ENCODE measurements around the gene MBOAT7.
"Not testable (repeated sequence)": the region's sequence is repeated elsewhere in the genome, so short reads cannot be mapped to it uniquely, and the experiment has no call there.

Gene MBOAT7, protein sequence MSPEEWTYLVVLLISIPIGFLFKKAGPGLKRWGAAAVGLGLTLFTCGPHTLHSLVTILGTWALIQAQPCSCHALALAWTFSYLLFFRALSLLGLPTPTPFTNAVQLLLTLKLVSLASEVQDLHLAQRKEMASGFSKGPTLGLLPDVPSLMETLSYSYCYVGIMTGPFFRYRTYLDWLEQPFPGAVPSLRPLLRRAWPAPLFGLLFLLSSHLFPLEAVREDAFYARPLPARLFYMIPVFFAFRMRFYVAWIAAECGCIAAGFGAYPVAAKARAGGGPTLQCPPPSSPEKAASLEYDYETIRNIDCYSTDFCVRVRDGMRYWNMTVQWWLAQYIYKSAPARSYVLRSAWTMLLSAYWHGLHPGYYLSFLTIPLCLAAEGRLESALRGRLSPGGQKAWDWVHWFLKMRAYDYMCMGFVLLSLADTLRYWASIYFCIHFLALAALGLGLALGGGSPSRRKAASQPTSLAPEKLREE

GRCh38 chr19:54189145-54189734, at the start of gene MBOAT7:
TSS of gene MBOAT7 (minus strand) at chr19:54189580. CDS start at chr19:54188508, 1,072 bp downstream.
- DNase-seq (ENCODE audit: low read depth in 2 of 2): no peak

- DNase-seq (ENCODE audit: low read depth in 2 of 2): no peak
These were observed 44.6 kb upstream of the MBOAT7 start for GRCh38 chr19:54233941-54234340.

DNA sequence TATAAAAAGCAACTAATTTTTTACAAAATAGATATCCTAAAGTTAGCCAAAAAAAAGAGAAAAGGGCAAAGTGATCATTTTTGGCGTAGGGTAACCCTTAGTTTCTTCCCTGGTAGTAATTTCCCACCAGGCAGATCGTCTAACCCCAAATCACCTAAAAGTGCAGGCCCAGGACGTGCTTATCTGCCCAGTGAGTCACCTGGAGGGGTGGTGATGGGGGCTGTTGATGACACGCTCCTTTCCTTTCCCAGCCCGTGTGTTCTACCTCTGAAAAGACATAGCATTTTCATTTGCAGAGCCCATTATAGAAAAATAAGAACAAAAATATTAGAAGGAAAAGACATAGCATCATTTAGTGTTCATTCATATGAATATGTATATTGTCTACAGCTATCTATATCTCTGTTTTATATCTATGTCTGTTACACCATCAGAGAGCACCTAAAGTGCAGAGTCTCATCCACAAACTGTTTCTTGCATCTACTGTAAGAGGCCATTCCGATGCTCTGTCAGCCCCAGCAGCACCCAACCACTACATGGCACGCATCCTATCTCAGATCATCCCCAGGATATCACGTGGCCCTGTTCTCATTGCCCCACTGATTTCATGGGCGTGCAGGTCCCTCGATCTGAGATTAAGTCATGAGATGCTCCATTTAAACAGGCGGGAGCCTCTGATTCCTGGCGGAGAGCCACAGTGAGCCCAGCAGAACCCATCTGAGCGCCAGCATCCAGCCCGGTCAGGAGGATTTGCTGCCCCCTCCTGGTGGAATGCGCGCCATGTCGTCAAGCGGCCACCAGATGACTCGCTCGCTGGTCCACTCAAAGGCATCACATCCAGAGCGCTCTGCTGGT, 41.9 kb upstream of the MBOAT7 start:
- DNase-seq (ENCODE audit: low read depth in 2 of 2): peak; percentile 67 to 73

DNA sequence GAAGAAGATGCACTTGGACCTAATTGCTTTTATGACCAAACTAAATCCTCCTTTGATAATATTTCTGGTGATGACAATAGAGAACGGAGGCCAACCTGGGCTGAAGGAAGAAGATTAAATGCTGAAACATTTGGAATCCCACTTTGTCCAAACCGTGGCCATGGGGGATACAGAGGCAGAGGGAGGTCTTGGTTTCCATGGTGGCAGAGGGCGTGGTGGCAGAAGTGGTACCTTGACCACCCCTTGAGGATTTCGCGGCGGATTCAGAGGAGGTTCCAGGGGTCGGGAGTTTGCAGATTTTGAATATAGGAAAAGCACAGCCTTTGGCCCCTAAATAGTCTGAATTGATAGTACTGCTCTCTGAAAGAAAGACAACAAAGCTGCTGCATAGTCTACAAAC, 40.7 kb upstream of the MBOAT7 start:
- no peak for DNase-seq (ENCODE audit: low read depth in 2 of 2)

DNA sequence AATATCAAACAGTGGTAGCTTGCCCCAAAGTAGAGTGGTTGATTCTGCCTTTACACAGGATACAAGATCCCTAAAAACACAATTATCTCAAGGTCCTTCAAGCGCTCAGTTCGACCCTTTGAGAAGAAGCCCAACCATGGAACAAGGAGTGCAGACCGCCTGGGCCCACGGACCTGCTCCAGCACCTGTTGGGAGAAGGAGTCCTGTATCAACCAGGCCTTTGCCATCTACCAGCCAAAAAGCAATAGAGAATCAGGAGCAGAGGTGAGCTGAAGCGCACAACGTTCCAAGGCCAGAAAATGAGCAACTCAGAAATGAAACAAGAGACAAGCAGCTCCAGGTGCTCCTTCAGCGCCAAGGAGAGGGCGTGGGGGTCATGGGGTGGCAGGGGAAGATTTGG, 39.8 kb upstream of the MBOAT7 start:
- no peak for DNase-seq (ENCODE audit: low read depth in 2 of 2)

DNA sequence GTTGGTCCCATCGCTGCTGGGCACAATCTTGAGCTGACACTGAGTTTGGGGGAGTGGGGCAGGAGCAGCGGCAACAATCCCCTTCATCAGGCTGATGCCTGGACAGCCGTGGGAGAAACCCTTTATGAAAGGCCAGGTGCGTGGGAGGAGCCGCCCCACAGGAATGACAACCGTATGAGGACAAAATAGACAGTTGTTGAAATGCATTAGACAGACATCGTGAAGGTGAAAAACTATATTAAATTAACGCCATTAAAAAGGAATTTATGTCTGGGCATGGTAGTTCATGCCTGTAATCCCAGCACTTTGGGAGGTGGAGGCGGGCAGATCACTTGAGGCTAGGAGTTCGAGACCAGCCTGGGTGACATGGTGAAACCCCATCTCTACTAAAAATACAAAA, 35.2 kb upstream of the MBOAT7 start:
- not testable (repeated sequence) for DNase-seq (ENCODE audit: low read depth in 2 of 2)

- DNase-seq (ENCODE audit: low read depth in 2 of 2): not testable (repeated sequence)
These were observed 34.5 kb upstream of the MBOAT7 start for GRCh38 chr19:54223937-54224281.

GRCh38 chr19:54223277-54223936, 34.0 kb upstream of the MBOAT7 start:
- not testable (repeated sequence) for DNase-seq (ENCODE audit: low read depth in 2 of 2)

DNA sequence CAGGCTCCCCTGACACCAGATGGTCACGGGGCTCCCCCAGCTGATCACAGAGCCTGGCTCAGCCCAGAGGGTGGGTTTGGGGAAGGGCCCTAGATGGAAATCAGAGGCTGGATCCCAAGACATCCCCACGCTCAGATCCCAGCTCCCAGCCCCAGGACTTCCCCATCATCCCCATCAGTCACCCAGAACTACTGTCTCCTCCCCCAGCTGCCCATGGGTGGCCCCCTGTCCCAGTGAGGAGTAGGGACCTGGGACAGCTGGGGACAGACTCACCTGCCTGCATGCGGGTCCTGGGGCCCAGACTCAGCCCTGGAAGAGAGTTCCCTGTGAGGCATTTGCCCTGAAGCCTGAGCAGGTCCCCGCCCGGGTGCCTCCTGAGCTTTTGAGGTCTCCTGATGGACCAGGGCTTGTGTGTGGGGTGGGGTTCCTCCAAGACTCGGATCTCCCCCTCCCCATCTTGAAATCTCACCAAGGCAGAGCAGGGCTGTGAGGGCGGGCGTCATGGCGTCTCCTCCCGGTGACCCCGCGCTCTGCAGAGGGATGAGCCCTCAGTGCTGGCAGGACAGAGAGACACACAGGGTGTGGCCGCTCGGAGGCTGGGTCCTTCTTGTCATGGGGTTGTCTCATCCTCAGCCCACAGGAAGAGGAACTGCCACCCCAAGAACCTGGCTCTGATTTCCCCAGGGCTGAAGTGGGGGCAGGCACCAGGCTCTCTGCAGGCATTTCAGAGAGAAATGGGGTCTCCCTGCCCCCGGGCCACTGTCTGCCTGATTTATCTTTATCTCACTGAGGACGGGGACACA, 33.3 kb upstream of the MBOAT7 start, which contains the start of gene LILRB3:
TSS of gene LILRB3 (minus strand) at position 534 of the 803 bp plus-strand sequence. CDS start at position 503, 31 bp downstream.
- DNase-seq (ENCODE audit: low read depth in 2 of 2): not testable (repeated sequence)

DNA sequence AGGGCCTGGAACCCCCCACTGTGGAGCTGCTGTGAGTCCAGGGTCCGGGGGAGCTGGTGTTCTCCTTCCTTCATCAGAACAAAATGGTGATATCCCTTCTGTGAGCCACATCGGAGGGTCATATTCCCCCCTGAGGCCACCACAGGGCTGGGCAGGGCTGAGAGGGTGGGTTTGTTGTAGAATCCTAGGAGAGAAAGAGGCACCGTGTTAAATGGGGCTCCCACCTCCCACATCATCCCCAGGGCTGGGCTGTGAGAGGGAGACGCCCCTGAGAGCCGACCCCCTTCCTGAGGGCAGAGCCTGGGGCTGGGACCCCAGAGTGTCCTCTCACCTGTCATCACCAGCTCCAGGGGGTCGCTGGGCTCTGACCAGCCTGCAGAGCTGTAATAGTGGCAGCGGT, 32.6 kb upstream of the MBOAT7 start:
- DNase-seq (ENCODE audit: low read depth in 2 of 2): not testable (repeated sequence)

- not testable (repeated sequence) for DNase-seq (ENCODE audit: low read depth in 2 of 2)
These were observed 30.3 kb upstream of the MBOAT7 start for GRCh38 chr19:54219702-54220101.

- DNase-seq (ENCODE audit: low read depth in 2 of 2): no peak
These were observed 29.7 kb upstream of the MBOAT7 start for GRCh38 chr19:54218960-54219661.

DNA sequence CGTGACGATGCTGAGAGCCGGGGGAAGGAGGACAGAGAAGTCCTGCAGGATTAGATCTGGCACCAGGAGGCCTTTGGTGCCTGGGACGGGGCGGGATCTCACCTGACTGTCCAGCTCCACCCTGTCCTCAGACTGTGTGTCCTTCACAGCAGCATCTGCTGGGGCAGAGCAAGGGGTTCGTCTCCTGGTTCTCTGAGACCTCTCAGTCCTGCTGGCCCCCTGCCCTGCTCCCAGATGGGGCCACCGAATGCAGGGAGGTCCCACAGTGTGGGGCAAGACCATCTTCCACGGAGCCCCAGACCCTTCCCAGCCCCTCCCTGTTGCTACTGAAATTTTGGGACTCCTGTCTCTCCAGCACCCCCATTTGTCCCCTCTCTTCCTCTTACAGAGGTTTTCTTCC, 28.9 kb upstream of the MBOAT7 start:
- DNase-seq (ENCODE audit: low read depth in 2 of 2): no peak

- not testable (repeated sequence) for DNase-seq (ENCODE audit: low read depth in 2 of 2)
These were observed 28.3 kb upstream of the MBOAT7 start for GRCh38 chr19:54217517-54218247.

GRCh38 chr19:54216869-54217268, 27.5 kb upstream of the MBOAT7 start:
- no peak for DNase-seq (ENCODE audit: low read depth in 2 of 2)

DNA sequence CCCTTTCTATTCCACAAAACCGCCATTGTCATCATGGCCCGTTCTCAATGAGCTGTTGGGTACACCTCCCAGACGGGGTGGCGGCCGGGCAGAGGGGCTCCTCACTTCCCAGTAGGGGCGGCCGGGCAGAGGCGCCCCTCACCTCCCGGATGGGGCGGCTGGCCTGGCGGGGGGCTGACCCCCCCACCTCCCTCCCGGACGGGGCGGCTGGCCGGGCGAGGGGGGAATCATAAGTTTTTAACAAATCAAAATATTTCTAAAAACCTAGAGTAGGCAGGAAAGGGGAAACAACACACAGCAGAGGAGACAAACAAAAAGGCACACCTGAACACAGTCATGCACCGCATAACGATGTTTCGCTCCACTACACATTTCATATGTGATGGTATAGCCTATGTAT, 25.4 kb upstream of the MBOAT7 start:
- not testable (repeated sequence) for DNase-seq (ENCODE audit: low read depth in 2 of 2)

GRCh38 chr19:54214217-54214616, 24.8 kb upstream of the MBOAT7 start:
- DNase-seq (ENCODE audit: low read depth in 2 of 2): not testable (repeated sequence)

DNA sequence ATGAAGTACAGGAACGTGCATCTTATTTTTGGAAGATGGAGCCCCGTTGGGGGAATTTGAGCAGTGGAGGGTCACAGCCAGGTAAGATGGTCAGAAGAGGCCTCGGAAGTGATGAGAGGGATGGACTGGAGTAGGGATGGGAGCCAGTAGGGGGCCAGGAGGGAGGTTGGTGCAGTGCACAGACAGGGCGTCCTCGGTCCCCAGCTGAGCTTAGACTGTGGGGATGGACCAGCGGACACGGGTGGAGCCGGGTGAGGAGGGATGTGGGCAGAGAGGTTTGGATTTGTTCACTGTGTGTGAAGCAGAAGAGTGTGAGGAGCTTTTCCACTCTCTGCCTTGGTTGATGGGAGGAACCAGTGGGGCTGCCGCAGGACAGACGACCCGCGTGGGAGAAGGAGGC, 21.9 kb upstream of the MBOAT7 start:
- no peak for DNase-seq (ENCODE audit: low read depth in 2 of 2)

- DNase-seq (ENCODE audit: low read depth in 2 of 2): no peak
These were observed 20.6 kb upstream of the MBOAT7 start for GRCh38 chr19:54209811-54210494.

Measured in stimulated activated CD8-positive, alpha-beta memory T cell treated with anti-CD3 and anti-CD28 coated beads, Interleukin-15, amount 100 ng/mL, for 48 hours (primary cell).